ENCODE data around the gene REL.

REL gene

DNA sequence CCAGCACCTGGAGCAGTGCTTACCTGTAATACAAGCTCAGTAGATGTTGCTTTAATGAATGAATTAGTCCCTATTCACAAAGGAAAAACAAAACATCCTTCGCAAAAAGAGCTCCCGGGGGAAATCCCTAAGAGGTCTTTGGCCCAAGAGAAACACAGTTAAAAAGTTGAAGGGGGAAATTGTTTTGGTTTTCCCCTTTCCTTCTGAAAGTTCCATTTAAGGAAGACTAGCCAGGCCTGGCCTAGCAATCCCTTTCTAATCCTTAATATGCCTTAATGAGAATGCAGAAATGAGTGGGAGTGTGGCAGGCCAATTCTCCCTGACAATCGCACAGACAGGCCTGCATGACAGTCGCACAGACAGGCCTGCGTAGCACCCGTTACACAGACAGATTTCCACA, 33.5 kb upstream of the REL start:
- Histone ChIP-seq H3K36me3 (ENCODE audit: control insufficient read depth, insufficient read depth, low read length) (no peaks in the 10 kb centered on the region), H3K4me3 (replicated peaks; ENCODE audit: low read depth, low read length) (no peak overlapping the region), H3K27me3 (replicated peaks; ENCODE audit: control insufficient read depth, insufficient read depth, low read length) (no peaks in the 10 kb centered on the region)
- TF ChIP-seq, protein P1, sequence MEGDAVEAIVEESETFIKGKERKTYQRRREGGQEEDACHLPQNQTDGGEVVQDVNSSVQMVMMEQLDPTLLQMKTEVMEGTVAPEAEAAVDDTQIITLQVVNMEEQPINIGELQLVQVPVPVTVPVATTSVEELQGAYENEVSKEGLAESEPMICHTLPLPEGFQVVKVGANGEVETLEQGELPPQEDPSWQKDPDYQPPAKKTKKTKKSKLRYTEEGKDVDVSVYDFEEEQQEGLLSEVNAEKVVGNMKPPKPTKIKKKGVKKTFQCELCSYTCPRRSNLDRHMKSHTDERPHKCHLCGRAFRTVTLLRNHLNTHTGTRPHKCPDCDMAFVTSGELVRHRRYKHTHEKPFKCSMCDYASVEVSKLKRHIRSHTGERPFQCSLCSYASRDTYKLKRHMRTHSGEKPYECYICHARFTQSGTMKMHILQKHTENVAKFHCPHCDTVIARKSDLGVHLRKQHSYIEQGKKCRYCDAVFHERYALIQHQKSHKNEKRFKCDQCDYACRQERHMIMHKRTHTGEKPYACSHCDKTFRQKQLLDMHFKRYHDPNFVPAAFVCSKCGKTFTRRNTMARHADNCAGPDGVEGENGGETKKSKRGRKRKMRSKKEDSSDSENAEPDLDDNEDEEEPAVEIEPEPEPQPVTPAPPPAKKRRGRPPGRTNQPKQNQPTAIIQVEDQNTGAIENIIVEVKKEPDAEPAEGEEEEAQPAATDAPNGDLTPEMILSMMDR (IDR thresholded peaks at IDR 0.05; ENCODE audit: insufficient read depth, low read length, poor library complexity, severe bottlenecking): no peak
- DNase-seq (ENCODE audit: extremely low read depth, insufficient read length): no peak

DNA sequence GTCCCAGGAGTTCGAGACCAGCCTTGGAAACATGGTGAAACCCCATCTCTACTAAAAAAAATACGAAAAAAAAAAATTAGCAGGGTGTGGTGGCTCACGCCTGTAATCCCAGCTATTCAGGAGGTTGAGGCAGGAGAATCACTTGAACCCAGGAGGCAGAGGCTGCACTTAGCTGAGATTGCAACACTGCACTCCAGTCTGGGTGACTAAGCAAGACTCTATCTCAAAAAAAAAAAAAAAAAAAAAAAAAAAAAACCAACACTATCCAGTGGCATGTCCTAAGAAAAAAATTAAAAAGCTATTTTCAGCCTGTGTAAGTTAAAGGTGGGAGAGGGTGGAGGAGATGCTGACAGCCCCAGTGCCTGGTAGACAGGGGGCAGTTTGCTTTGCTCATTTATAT, 32.2 kb upstream of the REL start:
- no peaks in the 10 kb centered on the region for H3K36me3 ChIP-seq (ENCODE audit: control insufficient read depth, insufficient read depth, low read length)
- no peak overlapping the region for H3K4me3 ChIP-seq (replicated peaks; ENCODE audit: low read depth, low read length)
- no peak for DNase-seq (ENCODE audit: extremely low read depth, insufficient read length)
- TF ChIP-seq, protein P1 (IDR thresholded peaks at IDR 0.05; ENCODE audit: insufficient read depth, low read length, poor library complexity, severe bottlenecking): no peak
- H3K27me3 ChIP-seq (replicated peaks; ENCODE audit: control insufficient read depth, insufficient read depth, low read length): no peaks in the 10 kb centered on the region

DNA sequence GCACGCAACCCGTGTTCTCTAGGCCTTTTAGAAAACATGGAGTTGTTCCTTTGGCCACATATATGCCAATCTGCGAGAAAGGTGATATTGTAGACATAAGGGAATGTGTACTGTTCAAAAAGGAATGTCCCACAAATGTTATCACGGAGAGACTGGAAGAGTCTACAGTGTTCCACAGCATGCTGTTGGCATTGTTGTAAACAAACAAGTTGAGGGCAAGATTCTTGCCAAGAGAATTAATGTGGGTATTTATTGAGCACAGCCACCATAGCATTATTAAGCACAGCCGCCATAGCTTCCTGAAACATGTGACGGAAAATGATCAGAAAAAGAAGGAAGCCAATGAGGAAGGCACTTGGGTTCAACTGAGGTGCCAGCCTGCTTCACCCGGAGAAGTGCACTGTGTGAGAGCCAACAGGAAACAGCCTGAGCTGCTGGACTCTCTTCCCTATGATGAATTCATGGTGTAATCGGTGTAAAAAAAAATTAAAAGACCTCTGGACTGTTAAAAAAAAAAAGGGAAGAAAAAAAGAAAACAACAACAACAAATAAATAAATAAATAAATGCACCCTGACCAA, 29.0 kb upstream of the REL start:
- H3K36me3 ChIP-seq (ENCODE audit: control insufficient read depth, insufficient read depth, low read length): no peaks in the 10 kb centered on the region
- TF ChIP-seq, protein P1 (IDR thresholded peaks at IDR 0.05; ENCODE audit: insufficient read depth, low read length, poor library complexity, severe bottlenecking): no peak
- no peak for DNase-seq (ENCODE audit: extremely low read depth, insufficient read length)
- no peaks in the 10 kb centered on the region for H3K27me3 ChIP-seq (replicated peaks; ENCODE audit: control insufficient read depth, insufficient read depth, low read length)
- H3K4me3 ChIP-seq (replicated peaks; ENCODE audit: low read depth, low read length): no peak overlapping the region

DNA sequence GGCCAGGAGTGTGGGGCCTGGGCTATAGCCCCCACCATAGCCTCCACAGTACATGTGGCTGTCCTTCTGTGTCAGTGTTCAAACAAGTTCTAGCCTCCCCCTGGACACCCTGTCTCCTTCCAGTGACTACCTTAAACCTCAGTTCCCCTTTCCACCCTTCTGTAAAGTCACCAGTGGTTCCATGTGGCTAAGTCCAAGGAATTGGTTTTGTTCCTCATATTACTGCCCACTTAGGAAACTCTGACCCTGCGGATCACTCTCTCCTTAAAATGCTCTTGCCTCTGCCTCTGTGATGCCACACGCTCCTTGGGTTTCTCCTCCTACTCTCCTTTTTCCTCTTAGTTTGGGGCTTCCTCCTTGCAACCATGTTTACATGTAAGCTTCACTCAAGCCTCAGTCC, 27.8 kb upstream of the REL start:
- DNase-seq (ENCODE audit: extremely low read depth, insufficient read length): no peak
- Histone ChIP-seq H3K36me3 (ENCODE audit: control insufficient read depth, insufficient read depth, low read length) (no peaks in the 10 kb centered on the region), H3K4me3 (replicated peaks; ENCODE audit: low read depth, low read length) (no peak overlapping the region), H3K27me3 (replicated peaks; ENCODE audit: control insufficient read depth, insufficient read depth, low read length) (no peaks in the 10 kb centered on the region)
- TF ChIP-seq, protein P1 (IDR thresholded peaks at IDR 0.05; ENCODE audit: insufficient read depth, low read length, poor library complexity, severe bottlenecking): no peak

DNA sequence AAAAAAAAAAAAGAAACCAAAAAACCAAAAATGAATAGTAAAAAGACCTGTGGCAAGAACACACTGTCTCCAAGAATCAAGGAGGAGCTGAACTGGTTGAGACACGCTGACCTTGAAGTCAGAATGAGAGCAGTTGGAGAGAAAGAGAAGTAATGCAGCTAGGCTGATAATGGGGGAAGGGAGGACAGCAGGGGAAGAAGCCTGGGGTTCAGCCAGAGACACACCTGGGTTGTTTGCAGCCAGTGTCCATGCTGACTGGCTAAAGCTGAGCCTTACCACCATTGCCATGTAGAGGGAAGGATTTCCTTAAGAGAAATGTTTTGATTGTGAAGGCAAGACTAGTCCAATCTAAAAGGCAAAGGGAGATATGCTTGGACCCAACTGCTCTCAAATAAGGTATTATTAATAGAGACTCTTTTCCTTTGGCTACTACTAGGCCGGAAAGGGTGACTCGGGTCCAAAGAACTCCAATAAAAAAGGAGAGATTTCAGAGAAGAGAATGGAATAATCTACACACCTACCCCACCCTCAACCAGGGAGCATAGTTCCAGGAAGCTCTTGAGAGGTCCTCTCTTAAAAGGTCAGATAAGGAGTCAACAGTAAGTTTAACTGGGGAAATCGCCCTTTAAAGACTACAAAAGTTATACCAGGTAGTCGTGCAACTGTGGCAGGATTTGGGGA, 25.2 kb upstream of the REL start:
- no peaks in the 10 kb centered on the region for H3K27me3 ChIP-seq (replicated peaks; ENCODE audit: control insufficient read depth, insufficient read depth, low read length)
- H3K4me3 ChIP-seq (replicated peaks; ENCODE audit: low read depth, low read length): no peak overlapping the region
- DNase-seq (ENCODE audit: extremely low read depth, insufficient read length): no peak
- TF ChIP-seq, protein P1 (IDR thresholded peaks at IDR 0.05; ENCODE audit: insufficient read depth, low read length, poor library complexity, severe bottlenecking): no peak
- H3K36me3 ChIP-seq (ENCODE audit: control insufficient read depth, insufficient read depth, low read length): no peaks in the 10 kb centered on the region

Measured in GM06990 (cell line).